UCSD-AML1 (cell line): ENCODE data around the gene SPEM2.

Source experiments
- DNase-seq: peaks from one replicate; lab custom pipeline; 2025; ENCODE audit not compliant: unreplicated experiment; lab: John Stamatoyannopoulos, UW

The SPEM2 gene

DNA sequence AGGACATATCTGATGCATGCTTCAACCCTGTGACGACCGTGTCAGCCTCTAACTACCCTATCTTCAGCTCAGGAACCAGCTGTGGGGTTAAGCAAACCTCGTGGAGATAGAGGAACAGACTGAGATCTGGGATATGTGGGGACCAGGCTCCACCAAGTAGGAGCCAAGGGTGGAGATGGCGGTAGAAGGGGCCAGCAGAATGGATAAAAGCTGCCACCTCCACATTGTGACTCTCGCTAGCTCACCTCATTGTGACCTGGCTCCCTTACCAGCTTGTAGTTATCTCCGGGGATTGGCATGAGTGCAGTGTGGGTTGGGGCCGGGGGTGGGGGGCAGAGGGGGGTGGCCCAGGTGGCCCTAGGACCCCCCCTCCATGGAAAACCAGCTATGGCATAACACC is at the start of gene SPEM2:
SPEM2 (plus strand) TSS at position 301 of the 400 bp plus-strand sequence; CDS start at position 374, 73 bp downstream.
- DNase-seq, result no peak

DNA sequence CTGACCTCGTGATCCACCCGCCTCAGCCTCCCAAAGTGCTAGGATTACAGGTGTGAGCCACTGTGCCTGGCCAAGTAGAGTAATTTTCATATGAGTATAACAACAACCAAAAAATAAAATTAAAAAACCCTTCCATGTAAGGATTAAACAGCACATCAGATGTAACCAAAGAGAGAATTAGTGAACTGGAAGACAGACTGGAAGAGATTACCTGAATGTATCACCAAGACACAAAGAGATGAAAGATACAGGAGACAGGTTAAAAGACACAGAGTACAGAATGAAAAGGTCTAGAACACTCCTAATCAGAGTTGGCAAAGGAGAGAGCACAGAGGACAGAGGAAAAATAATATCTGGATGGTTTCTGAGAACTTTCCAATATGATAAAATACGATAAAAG is 46.3 kb upstream of the SPEM2 start:
- DNase-seq, result no peak

DNA sequence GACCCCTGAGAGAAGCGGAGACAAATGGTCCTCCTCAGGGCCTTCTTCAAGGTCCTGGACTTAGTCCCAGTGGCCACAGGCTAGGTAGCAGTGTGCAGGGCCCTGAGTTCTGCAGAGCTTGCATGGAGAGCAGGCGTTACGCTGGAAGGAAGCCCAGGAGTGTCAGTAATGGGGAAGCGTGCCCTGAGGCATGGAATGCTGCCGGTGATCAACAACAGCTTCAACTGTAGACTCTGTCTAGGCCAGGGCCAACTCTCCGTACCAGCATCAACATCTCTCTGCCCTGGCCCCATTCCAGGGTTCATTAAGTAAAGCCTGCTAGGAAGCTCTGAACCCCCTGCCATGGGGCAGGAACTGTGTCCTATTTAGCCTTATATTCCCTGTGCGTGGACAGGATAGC is 45.1 kb upstream of the SPEM2 start:
- no peak for DNase-seq

DNA sequence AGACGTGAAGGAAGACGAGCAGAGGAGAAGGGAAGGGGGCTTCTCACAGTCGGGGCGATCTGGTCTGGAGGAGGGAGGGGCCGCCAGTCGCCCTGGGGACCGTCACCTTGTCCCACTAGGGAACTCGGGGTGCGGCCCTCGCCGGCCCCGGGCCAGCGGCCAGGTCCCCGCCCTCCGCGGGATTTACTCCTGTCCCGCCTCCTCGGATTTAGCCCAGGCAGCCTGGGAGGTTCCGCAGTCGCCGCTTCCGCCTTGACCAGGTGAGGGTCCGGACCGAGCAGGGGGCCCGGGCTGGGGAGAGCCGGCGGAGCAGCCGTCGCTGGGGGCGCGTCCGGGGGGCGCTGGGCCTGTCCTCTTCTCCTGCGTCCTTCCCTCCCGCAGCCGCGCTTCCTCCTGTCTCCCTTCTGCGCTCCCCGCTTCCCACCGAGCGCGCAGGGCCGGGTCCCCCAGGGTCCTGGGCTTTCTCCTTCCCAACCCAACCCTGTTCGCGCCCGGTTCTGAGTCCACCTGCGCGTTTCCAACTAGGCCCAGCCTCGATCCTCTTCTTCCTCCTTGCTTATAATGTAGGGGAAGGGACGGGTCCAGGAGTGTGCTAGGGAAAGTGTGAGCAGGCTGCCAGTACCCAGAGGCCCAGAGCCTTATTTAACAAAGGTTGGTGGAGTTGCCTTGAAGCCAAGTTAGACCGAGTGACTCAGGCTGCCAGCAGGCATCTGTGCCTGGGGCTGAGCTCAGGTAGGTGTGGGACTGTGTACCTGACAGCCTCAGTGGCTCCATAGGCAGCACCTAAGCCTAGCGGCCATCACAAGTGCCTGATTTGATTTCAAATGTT is 44.3 kb upstream of the SPEM2 start, which contains the start of gene TNK1:
TNK1 (plus strand) TSS at position 235 of the 829 bp plus-strand sequence. CDS start 1,838 bp downstream, outside the sequence.
- DNase-seq, result no peak

DNA sequence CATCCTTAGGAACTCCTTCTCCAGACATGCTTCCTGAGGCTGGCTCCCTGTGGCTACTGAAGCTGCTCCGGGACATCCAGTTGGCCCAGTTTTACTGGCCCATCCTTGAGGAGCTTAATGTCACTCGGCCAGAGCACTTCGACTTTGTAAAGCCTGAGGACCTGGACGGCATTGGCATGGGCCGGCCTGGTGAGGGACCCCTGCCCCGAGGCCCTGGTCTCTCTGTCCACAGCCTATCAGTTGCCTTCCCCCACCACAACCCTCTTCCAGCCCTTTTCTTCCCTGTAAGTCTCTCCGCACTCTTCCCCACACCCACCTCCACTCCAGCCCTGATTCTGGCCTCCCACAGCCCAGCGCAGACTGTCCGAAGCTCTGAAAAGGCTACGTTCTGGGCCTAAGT is 42.5 kb upstream of the SPEM2 start:
- no peak for DNase-seq

DNA sequence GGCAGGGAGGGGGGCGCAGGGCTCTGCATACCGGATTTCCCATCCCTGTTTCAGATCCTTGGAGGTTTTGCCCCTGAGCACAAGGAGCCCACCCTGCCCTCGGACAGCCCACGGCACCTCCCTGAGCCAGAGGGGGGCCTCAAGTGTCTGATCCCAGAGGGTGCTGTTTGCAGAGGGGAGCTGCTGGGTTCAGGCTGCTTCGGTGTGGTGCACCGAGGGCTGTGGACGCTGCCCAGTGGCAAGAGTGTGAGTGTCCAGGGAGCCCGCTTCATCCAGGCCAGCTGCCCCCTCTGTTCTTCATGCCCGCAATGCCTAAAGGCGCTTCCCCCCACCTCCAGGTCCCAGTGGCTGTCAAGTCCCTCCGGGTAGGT is 42.1 kb upstream of the SPEM2 start:
- no peak for DNase-seq

DNA sequence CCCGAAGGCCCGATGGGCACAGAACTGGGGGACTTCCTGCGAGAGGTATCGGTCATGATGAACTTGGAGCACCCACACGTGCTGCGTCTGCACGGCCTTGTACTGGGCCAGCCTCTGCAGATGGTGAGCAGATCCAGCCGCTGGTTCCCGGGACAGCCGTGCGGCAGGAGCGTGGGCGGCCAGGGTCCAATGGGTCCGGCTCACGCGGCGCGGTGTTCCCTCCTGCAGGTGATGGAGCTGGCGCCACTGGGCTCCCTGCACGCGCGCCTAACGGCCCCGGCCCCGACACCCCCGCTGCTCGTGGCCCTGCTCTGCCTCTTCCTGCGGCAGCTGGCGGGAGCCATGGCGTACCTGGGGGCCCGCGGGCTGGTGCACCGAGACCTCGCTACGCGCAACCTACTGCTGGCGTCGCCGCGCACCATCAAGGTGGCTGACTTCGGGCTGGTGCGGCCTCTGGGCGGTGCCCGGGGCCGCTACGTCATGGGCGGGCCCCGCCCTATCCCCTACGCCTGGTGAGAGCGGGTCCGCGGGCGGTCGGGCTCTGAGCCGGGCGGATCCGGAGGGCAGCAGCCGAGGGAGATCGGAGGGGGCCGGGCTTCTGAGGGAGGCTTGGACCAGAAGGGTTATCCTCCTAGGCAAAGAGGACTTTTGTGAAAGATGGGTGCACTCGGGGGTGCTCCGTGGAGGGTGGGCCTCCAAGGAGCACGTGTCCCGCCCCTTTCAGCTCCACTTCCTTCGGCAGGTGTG is 41.5 kb upstream of the SPEM2 start:
- no peak for DNase-seq

DNA sequence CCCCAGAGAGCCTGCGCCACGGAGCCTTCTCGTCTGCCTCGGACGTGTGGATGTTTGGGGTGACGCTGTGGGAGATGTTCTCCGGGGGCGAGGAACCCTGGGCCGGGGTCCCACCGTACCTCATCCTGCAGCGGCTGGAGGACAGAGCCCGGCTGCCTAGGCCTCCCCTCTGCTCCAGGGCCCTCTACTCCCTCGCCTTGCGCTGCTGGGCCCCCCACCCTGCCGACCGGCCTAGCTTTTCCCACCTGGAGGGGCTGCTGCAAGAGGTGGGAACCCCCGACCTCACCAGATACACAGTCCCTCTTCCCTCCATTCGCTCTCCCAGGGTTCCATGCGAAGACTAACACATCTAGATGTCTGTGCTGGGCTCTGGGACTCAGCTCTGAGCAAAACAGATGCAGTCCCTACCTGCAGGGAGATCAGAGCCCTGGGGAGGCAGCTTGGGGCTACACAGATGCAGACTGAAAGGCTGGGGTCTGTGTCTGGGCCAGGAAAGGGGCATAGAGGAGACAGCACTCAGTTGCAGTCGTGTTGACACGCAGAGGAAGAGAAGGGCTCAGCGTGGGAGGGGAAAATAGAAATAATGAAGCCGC is 40.8 kb upstream of the SPEM2 start:
- no peak for DNase-seq

DNA sequence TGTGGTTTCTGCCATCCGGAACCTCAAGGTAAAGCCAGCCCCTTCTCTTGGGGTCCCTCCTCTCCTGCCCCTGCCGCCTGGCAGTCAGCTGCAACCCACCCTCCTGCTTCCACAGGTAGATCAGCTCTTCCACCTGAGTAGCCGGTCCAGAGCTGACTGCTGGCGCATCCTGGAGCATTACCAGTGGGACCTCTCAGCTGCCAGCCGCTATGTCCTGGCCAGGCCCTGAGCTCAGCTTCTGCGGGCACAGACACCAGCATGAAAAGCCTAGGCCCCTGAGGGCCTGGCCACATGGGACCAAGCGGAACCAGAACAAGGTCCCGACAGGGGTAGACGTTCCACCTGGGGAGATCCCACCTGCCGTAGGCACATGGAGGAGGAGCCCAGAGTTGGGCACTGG is 36.6 kb upstream of the SPEM2 start:
- no peak for DNase-seq

DNA sequence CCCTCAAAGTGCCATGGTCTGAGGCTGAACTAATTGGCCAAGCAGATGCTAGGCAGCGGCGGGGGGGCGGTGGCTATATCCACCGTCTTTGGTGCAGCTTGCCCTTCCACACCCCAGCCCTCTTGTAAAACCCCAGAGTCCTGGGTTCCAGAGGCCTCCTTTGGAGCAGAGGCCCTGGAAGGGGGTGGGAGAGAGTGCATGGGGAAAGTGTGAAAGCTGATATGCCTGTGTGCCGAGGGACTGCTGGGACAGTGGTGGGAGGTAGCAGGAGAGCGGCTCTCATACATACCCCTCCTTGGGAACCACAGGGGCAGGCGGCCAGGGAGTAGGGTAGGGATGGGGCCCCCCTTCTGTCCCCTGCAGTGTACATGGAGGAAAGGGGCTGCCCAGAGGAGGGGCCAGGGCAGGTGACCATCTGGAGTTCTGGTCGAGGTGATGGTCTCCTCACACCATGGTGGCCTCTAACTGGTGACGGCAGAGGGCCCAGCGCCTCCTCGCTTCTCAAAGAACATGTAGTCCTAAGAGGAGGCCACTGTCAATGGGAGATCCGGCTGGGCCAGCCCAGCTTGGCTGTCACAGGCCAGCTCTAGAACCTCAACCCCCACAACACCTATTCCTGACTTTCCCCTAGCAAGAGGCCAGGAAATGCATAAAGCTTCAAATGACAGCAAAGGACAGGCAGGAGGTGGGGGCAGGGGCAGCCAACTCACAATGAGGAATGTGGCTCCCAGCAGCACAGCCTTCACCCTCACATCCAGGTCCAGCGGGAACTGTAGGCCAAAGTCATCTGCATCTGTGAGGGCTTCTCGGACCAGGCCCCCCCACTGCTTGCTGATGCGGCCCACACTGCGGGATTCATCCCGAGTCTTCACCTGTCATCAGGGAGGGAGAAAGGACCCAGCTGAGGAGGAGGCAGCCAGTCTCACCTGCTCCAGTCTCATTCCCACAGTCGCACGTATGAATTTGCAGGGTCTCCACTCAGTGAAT is 35.2 kb upstream of the SPEM2 start:
- no peak for DNase-seq

DNA sequence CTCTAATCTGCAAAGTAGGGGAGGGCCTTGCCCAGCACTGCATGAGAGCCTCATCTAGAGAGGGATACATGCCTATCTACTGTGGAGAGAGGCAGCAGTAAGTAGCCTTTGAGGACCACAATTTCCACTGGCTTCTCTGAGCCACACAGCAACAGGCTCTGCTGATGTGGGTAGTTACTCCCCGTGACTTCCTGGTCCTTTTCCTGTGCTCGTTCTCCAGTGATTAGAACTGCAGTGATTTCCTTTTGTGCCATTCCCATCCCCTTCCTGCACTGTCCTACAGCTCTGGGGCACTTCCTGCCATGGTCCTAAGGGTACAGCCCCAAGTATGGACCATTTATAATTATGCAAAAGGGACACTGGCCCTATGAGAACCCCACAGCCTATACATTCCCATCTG is 34.1 kb upstream of the SPEM2 start:
- no peak for DNase-seq

DNA sequence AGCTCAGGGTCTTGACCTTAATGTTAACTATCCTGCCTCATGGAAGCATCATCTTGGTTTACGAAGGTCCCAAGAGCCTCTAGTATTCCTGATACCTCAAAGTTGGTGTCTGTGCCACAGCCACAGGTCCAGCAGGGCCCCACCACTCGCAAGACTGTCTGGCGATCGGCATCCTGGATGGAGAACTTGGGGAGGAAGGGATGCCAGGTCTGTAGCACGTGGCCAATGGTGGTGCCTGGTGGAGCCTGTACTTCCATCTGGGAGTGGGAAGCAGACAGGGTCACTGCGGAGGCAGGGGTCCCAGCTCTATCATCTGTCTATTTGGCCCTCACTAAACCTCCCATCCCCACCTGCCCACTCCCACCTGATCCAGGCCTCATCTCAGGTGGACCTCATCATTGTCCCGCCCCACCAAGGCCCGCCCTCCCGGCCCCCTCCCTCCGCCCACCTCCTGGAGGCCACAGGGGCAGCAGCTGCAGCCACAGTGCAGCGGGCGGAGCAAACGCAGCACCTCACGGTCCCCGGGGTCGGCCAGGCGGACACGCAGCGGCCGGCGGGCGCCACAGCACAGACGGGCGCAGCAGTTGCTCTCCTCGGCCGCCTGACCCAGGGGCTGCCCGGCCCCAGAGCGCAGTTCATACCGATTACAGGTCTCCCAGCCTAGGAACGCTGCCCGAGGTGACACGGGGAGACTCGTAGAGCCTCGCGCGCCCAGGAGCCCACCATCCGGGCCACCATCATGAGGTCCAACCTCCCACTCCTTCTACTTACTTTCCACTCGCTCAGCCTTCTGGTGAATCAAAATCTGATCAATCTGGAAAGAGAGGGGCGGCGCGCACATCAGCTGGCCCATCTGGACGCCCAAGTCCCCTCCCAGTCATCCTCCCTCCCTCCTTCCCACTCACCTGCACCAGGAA is 32.5 kb upstream of the SPEM2 start:
- no peak for DNase-seq

DNA sequence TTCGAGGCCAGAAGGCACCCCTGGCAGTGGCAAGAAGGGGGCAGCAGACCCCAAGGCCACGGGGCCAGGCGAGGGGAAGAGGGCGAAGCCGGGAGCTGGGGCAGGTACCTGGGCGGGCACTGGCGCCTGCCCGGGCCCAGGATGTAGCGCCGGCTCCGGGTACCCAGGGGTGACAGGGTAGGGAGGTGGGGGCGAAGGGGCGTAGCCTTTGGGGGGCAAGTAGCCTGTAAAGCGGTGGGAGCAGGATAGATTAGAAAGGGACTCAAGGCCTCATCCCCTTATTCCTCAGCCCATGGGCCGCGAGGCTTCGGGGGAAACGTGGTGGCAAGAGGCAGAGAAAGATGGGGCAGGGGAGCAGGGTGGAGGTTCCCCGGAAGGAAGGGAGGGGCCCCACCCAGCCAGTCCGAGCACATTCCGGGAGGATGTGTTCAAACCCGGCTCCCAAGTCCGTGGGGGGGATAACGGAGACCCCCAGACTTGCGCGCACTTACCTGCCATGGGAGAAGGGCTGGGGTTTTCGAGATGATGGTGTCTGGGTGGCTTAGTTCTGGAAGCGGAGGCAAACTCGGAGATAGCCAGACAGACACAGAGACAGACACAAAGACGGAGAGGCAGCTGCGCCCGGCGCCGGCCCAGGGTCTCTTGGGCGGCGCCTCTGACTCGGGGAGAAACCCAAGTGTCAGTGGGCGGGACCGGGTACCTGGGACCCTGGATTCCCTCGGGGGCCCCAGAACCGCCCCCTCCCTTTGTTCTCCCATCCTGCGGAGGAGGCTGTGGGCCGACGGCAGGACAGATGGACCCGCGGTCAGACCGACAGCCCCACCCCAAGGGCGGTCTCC is 31.6 kb upstream of the SPEM2 start:
- no peak for DNase-seq

DNA sequence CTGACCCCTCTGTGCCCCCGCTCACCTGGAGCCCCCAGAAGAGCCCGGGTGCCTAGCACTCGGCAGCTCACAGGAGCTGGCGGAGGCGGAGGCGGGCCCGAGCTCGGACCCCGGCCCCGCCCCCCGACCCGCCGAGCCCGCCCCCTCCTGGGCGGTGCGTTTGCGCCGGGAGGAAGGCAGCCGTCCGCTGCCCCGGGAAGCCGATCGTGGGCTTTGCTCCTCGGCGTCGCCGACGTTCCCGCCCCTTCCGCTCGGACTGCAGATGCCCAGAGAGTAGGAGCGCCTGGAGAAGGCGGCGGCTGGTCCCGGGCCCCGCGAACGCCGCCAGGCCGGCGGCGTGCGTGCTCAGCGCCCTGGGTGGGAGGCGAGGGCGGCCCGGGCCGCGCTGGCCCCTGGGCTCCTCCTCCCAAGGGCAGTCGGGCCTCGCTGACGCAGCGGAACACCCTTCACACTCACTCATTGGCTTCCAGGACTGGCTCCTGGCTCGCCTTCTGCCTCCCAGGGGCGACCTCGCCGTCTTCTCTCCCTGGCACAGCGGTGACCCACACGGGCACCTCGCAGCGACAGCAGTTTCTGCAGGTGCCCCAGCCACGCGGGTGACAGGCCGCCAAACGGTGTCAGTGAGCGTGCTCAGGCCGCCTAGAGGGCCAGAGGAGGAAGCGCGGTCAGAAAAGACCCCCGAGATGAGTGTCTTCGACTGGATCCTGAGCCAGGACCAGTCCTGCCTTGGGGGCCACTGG is 30.8 kb upstream of the SPEM2 start, which contains the start of gene PLSCR3:
PLSCR3 (minus strand) TSS at position 74 of the 740 bp plus-strand sequence. CDS start 415 bp downstream, outside the sequence.
- DNase-seq, result peak; percentile 87

DNA sequence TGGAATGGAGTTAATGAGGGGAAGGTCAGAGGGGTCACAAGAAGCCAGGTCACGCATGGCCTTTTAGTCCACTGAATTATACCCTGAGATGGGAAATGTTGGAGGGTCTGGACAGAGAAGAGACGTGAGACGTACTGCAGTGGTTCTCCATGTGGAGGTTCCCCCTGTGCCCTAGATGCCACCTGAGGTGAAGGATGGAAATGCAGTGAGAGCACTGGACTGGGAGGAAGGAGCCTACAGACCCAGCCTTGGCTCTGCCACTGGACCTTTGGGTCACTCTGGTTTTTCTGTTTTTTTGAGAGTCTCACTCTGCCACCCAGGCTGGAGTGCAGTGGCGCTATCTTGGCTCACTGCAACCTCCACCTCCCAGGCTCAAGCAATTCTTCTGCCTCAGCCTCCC is 29.3 kb upstream of the SPEM2 start:
- DNase-seq, result no peak

DNA sequence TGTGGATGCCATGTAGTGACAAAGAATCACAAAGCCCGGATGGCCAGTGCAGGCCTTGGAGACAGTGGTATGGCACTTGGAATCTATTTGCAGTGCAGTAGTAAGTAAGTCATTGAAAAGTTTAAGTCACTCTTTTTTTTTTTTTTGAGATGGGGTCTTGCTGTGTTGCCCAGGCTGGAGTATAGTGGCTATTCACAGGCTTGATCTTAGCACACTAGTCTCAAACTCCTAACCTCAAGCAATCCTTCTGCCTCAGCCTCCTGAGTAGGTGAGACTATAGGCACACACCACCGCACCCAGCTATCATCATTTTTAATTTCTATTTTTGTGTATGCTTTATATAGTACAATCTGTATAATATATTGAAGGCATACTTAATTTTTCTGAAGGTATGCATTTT is 26.8 kb upstream of the SPEM2 start:
- DNase-seq, result no peak

DNA sequence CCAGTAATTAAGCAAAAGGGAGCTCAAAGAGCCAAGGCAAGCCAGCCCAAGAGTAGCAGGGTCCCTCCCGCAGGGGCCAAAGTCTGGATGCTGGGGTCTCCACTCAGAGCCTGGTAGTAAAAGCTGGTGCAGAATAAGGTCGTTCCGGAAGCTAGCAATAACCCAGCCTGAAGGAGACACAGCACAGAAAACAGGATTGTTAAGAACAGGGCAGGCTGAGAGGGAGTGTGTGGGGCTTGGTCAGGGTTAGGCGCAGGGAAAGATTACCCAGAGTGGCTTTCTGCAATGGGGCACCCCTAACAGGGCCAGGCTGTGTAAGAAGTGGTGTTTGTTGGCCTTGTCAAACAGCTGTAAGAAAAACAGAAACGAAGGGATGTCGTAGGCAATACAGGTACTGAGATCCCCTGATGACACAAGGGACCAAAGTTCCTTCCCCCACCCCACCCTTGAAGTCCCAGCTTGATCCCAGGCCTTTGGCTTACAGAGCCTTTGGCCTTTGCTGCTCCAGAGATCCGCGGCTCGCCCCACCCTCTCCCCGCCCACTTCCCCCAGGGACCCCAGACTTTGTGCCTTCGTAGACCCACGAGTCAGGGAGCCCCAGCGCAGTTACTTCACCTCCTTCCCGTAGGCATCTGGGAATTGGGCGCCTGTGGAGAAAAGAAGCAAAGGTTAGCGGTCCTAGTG is 22.2 kb upstream of the SPEM2 start:
- DNase-seq, result peak; percentile 76

DNA sequence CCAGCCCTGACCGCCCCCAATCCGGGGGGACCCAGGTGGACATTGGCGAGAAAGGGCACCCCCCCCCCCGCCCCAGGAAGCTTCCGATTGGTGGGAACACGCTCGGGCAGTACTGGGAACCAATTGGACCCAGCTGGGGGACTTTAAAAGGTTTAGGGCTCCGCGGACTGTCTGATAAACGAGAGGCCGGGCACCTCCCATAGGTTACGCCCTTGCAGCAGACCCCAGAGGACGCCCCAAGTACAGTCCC is 21.8 kb upstream of the SPEM2 start:
- DNase-seq, result no peak
